HG03439 (cell line): ENCODE measurements around the gene SUZ12.
A peak's percentile ranks its signal among the peaks of the same experiment; 100 is the strongest.
"Not testable (repeated sequence)": the region's sequence is repeated elsewhere in the genome, so short reads cannot be mapped to it uniquely, and the experiment has no call there.

Experiments
- ATAC-seq: cut with Tn5 transposase; IDR thresholded peaks from one replicate; pipeline ENCODE4 v1.9.1; 2021; ENCODE audit warnings: mild to moderate bottlenecking, moderate library complexity; ENCODE audit not compliant: unreplicated experiment

SUZ12 gene

GRCh38 chr17:31942396-31942795 is 5.6 kb downstream of the SUZ12 start:
- not testable (repeated sequence) for ATAC-seq

- not testable (repeated sequence) for ATAC-seq
Observed at GRCh38 chr17:31951953-31952352, 15.1 kb downstream of the SUZ12 start.

- ATAC-seq = not testable (repeated sequence)
Observed at GRCh38 chr17:31964131-31964530, 27.3 kb downstream of the SUZ12 start.

- ATAC-seq = no peak
Observed at GRCh38 chr17:31967648-31968047, 30.8 kb downstream of the SUZ12 start.

- ATAC-seq = not testable (repeated sequence)
Observed at GRCh38 chr17:31970416-31970815, 33.6 kb downstream of the SUZ12 start.

GRCh38 chr17:31974269-31975071 is 37.7 kb downstream of the SUZ12 start:
- ATAC-seq = not testable (repeated sequence)

- ATAC-seq = not testable (repeated sequence)
Observed at GRCh38 chr17:31975391-31975790, 38.6 kb downstream of the SUZ12 start.

GRCh38 chr17:31991821-31992220 is 55.0 kb downstream of the SUZ12 start:
- not testable (repeated sequence) for ATAC-seq

GRCh38 chr17:31997005-31997404 is 60.2 kb downstream of the SUZ12 start:
- ATAC-seq = no peak

- peak; percentile 72 for ATAC-seq
Observed at GRCh38 chr17:32006957-32007462, 70.2 kb downstream of the SUZ12 start, which contains the start of gene LRRC37B. Gene LRRC37B (plus strand): TSS chr17:32007383. CDS start chr17:32021393, 14,010 bp downstream.

GRCh38 chr17:32007463-32008298 is 70.9 kb downstream of the SUZ12 start:
- peak; percentile 39 for ATAC-seq

GRCh38 chr17:32009262-32009542 is 72.4 kb downstream of the SUZ12 start:
- no peak for ATAC-seq

- ATAC-seq = no peak
Observed at GRCh38 chr17:32010114-32010513, 73.3 kb downstream of the SUZ12 start.

GRCh38 chr17:32015245-32016013 is 78.6 kb downstream of the SUZ12 start:
- no peak for ATAC-seq

- ATAC-seq = no peak
Observed at GRCh38 chr17:32016231-32016630, 79.4 kb downstream of the SUZ12 start.

- no peak for ATAC-seq
Observed at GRCh38 chr17:32019228-32019627, 82.4 kb downstream of the SUZ12 start.

- no peak for ATAC-seq
Observed at GRCh38 chr17:32020943-32021614, 84.3 kb downstream of the SUZ12 start.

- ATAC-seq = no peak
Observed at GRCh38 chr17:32021615-32021955, 84.8 kb downstream of the SUZ12 start.

GRCh38 chr17:32022554-32022953 is 85.7 kb downstream of the SUZ12 start:
- not testable (repeated sequence) for ATAC-seq

- ATAC-seq = not testable (repeated sequence)
Observed at GRCh38 chr17:32027271-32027670, 90.5 kb downstream of the SUZ12 start.

- ATAC-seq = no peak
Observed at GRCh38 chr17:32033223-32033622, 96.4 kb downstream of the SUZ12 start.
